HEK293 (cell line): Measurements from ENCODE around the gene ZNF532.
A peak's percentile ranks its signal among the peaks of the same experiment; 100 is the strongest.

Source experiments
- CTCF ChIA-PET: fragments of 350-600 bp; formaldehyde crosslinking; extraction: SDS; loops from one replicate; lab custom pipeline; 2021; ENCODE audit warnings: antibody characterized with exemption; lab: Yijun Ruan, JAX
- POLR2A ChIA-PET: fragments of 300-600 bp; formaldehyde crosslinking; extraction: SDS; loops from one replicate; lab custom pipeline; 2020; ENCODE audit warnings: antibody characterized with exemption, inconsistent platforms; lab: Yijun Ruan, JAX
- H3K27ac ChIP-seq: fragments of 200-500 bp; sonication (Bioruptor generic); 2 replicates; pipeline ENCODE4 v1.5.1; 2014; ENCODE audit warnings: low read depth, low read length, control low read depth, inconsistent platforms; ENCODE audit errors: extremely low read depth
- H3K36me3 ChIP-seq, 2 experiments: fragments of 200-500 bp in 1 of 2; sonication (Bioruptor generic) in 1 of 2; 1 replicate in 1 of 2; 2 replicates in 1 of 2; pipeline ENCODE4 v1.5.1; 2014 to 2017; ENCODE audit warnings: inconsistent platforms in 2 of 2, low read length in 2 of 2; ENCODE audit not compliant: control insufficient read depth in 2 of 2, insufficient read depth in 1 of 2
- H3K4me1 ChIP-seq: fragments of 200-500 bp; sonication (Bioruptor generic); 2 replicates; pipeline ENCODE4 v1.5.1; 2014; ENCODE audit warnings: mild to moderate bottlenecking, low read length, inconsistent platforms; ENCODE audit not compliant: control insufficient read depth, insufficient read depth
- H3K4me3 ChIP-seq: 2 replicates; pipeline ENCODE4 v1.5.1; 2011; ENCODE audit warnings: low read depth, mild to moderate bottlenecking, control low read depth, low read length, moderate library complexity
- H3K9me3 ChIP-seq: fragments of 200-500 bp; sonication (Bioruptor generic); 2 replicates; pipeline ENCODE4 v1.5.1; 2014; ENCODE audit warnings: low read depth, low read length, inconsistent platforms; ENCODE audit not compliant: control insufficient read depth, insufficient read depth
- FEZF1 ChIP-seq: fragments of 450-650 bp; formaldehyde crosslinking; IDR thresholded peaks from 2 replicates; pipeline ENCODE4 v1.5.1; 2016; ENCODE audit warnings: missing biosample characterization, missing genetic modification characterization
- KLF1 ChIP-seq: fragments of 450-650 bp; formaldehyde crosslinking; IDR thresholded peaks from 2 replicates; pipeline ENCODE4 v1.5.1; 2016; ENCODE audit warnings: missing biosample characterization, missing genetic modification characterization
- PRDM6 ChIP-seq: fragments of 450-650 bp; formaldehyde crosslinking; IDR thresholded peaks from 2 replicates; pipeline ENCODE4 v1.5.1; 2017; ENCODE audit warnings: missing biosample characterization, missing genetic modification characterization
- SETDB1 ChIP-seq: IDR thresholded peaks from one replicate; pipeline ENCODE4 v1.6.1; 2017; ENCODE audit warnings: mild to moderate bottlenecking, low read length, moderate library complexity, mixed read lengths; ENCODE audit not compliant: insufficient read length
- YY2 ChIP-seq: fragments of 450-650 bp; formaldehyde crosslinking; IDR thresholded peaks from 2 replicates; pipeline ENCODE4 v1.5.1; 2016; ENCODE audit warnings: missing biosample characterization, missing genetic modification characterization
- ZBTB1 ChIP-seq: fragments of 450-650 bp; formaldehyde crosslinking; IDR thresholded peaks from 2 replicates; pipeline ENCODE4 v1.5.1; 2016; ENCODE audit warnings: missing biosample characterization, missing genetic modification characterization
- ZBTB26 ChIP-seq: fragments of 450-650 bp; formaldehyde crosslinking; optimal IDR thresholded peaks from 2 replicates; pipeline ENCODE3; 2016; ENCODE audit warnings: missing biosample characterization, mild to moderate bottlenecking, missing genetic modification characterization
- ZEB2 ChIP-seq: fragments of 450-650 bp; formaldehyde crosslinking; IDR thresholded peaks from 2 replicates; pipeline ENCODE4 v1.5.1; 2016; ENCODE audit warnings: missing biosample characterization, missing genetic modification characterization
- ZFP37 ChIP-seq: fragments of 450-650 bp; formaldehyde crosslinking; IDR thresholded peaks from 2 replicates; pipeline ENCODE4 v1.5.1; 2016; ENCODE audit warnings: missing biosample characterization, missing genetic modification characterization
- ZNF114 ChIP-seq: fragments of 450-650 bp; formaldehyde crosslinking; IDR thresholded peaks from 2 replicates; pipeline ENCODE4 v1.5.0; 2017; ENCODE audit warnings: missing biosample characterization, missing genetic modification characterization
- ZNF121 ChIP-seq: fragments of 450-650 bp; formaldehyde crosslinking; IDR thresholded peaks from 2 replicates; pipeline ENCODE4 v1.5.1; 2016; ENCODE audit warnings: missing biosample characterization, missing genetic modification characterization
- ZNF132 ChIP-seq: fragments of 450-650 bp; formaldehyde crosslinking; IDR thresholded peaks from 2 replicates; pipeline ENCODE4 v1.5.1; 2017; ENCODE audit warnings: missing biosample characterization, missing genetic modification characterization, borderline replicate concordance
- ZNF18 ChIP-seq: fragments of 450-650 bp; formaldehyde crosslinking; IDR thresholded peaks from 2 replicates; pipeline ENCODE4 v1.5.1; 2016; ENCODE audit warnings: missing biosample characterization, missing genetic modification characterization
- ZNF223 ChIP-seq: fragments of 450-650 bp; formaldehyde crosslinking; IDR thresholded peaks from 2 replicates; pipeline ENCODE4 v1.5.1; 2016; ENCODE audit warnings: missing biosample characterization, missing genetic modification characterization
- ZNF324 ChIP-seq: fragments of 450-650 bp; formaldehyde crosslinking; IDR thresholded peaks from 2 replicates; pipeline ENCODE4 v1.5.1; 2016; ENCODE audit warnings: missing biosample characterization, missing genetic modification characterization
- ZNF433 ChIP-seq: fragments of 450-650 bp; formaldehyde crosslinking; IDR thresholded peaks from 2 replicates; pipeline ENCODE4 v1.5.1; 2016; ENCODE audit warnings: missing biosample characterization, missing genetic modification characterization, low read depth
- ZNF501 ChIP-seq: fragments of 450-650 bp; formaldehyde crosslinking; IDR thresholded peaks from 2 replicates; pipeline ENCODE4 v1.5.1; 2016; ENCODE audit warnings: missing biosample characterization, missing genetic modification characterization
- ZNF510 ChIP-seq: fragments of 450-650 bp; formaldehyde crosslinking; IDR thresholded peaks from 2 replicates; pipeline ENCODE4 v1.5.1; 2018; ENCODE audit warnings: mild to moderate bottlenecking, missing genetic modification characterization, missing biosample characterization; ENCODE audit not compliant: insufficient replicate concordance
- ZNF514 ChIP-seq: fragments of 450-650 bp; formaldehyde crosslinking; IDR thresholded peaks from 2 replicates; pipeline ENCODE4 v1.5.1; 2016; ENCODE audit warnings: missing biosample characterization, missing genetic modification characterization
- ZNF549 ChIP-seq: fragments of 450-650 bp; IDR thresholded peaks from 2 replicates; pipeline ENCODE4 v1.5.1; 2018; ENCODE audit warnings: missing biosample characterization, missing genetic modification characterization, mild to moderate bottlenecking, inconsistent platforms, moderate library complexity
- ZNF580 ChIP-seq: fragments of 450-650 bp; formaldehyde crosslinking; IDR thresholded peaks from 2 replicates; pipeline ENCODE4 v1.5.1; 2016; ENCODE audit warnings: missing biosample characterization, missing genetic modification characterization
- ZNF596 ChIP-seq: fragments of 450-650 bp; IDR thresholded peaks from 2 replicates; pipeline ENCODE4 v1.5.0; 2018; ENCODE audit warnings: missing biosample characterization, mild to moderate bottlenecking, missing genetic modification characterization, moderate library complexity
- ZNF747 ChIP-seq: fragments of 450-650 bp; formaldehyde crosslinking; IDR thresholded peaks from 2 replicates; pipeline ENCODE4 v1.5.1; 2016; ENCODE audit warnings: missing biosample characterization, missing genetic modification characterization
- ZNF76 ChIP-seq: fragments of 450-650 bp; formaldehyde crosslinking; IDR thresholded peaks from 2 replicates; pipeline ENCODE4; 2016; ENCODE audit warnings: low read depth, missing biosample characterization, missing genetic modification characterization, borderline replicate concordance
- ZNF768 ChIP-seq: fragments of 450-650 bp; formaldehyde crosslinking; IDR thresholded peaks from 2 replicates; pipeline ENCODE4 v1.5.1; 2018; ENCODE audit warnings: missing biosample characterization, mild to moderate bottlenecking, missing genetic modification characterization

Gene ZNF532

GRCh38 chr18:58878640-58879039 is 14.0 kb downstream of the ZNF532 start:
- Histone ChIP-seq H3K9me3 (no peaks in the 10 kb centered on the region), H3K4me3 (no peak overlapping the region), H3K4me1 (0 out of 2 replicates have a peak, but pooled peaks cover 3% of the 10 kb centered on the region), H3K27ac (no peak overlapping the region), H3K36me3 (peaks cover 0 to 2% of the 10 kb centered on the region in 2 experiments; a peak in 1 of 3 replicates)
- POLR2A ChIA-PET, result interaction anchor here (1.3 kb wide), 1 partner anchor 73 kb away, joined by 3 read pairs; no protein-coding TSS in a partner anchor
- CTCF ChIA-PET, result interaction anchor here (0.6 kb wide), 1 partner anchor 9 kb away, joined by 3 read pairs; no protein-coding TSS in a partner anchor
- TF ChIP-seq SETDB1 (no peak), ZNF132 (tag by site-specific recombination) (no peak), ZNF747 (tag by site-specific recombination) (no peak), ZNF18 (tag by site-specific recombination) (no peak), ZEB2 (no peak), ZBTB1 (no peak), ZNF768 (tag by site-specific recombination) (no peak), ZFP37 (tag by site-specific recombination) (no peak), ZNF580 (tag by site-specific recombination) (no peak), ZNF324 (tag by site-specific recombination) (no peak), ZNF121 (tag by site-specific recombination) (no peak), KLF1 (tag by site-specific recombination) (no peak), ZNF510 (tag by site-specific recombination) (no peak), YY2 (tag by site-specific recombination) (no peak), ZBTB26 (tag by site-specific recombination) (no peak), ZNF76 (no peak), ZNF514 (tag by site-specific recombination) (no peak), ZNF114 (no peak), ZNF501 (tag by site-specific recombination) (no peak)

- H3K4me3 ChIP-seq, result no peak overlapping the region
- ChIA-PET POLR2A (no interaction called here), CTCF (interaction anchor here (1.2 kb wide), 1 partner anchor 10 kb away, joined by 3 read pairs; no protein-coding TSS in a partner anchor)
- H3K9me3 ChIP-seq, result no peaks in the 10 kb centered on the region
- H3K27ac ChIP-seq, result no peak overlapping the region
- H3K36me3 ChIP-seq, result peaks cover 0 to 2% of the 10 kb centered on the region in 2 experiments; a peak in 1 of 3 replicates
- peak; percentile 41 for TF ChIP-seq PRDM6 (tag by site-specific recombination)
- no peak for TF ChIP-seq ZNF433
- no peak for TF ChIP-seq ZNF596 (tag by site-specific recombination)
- TF ChIP-seq ZNF549, result no peak
- no peak for TF ChIP-seq ZNF223 (tag by site-specific recombination)
- TF ChIP-seq FEZF1 (tag by site-specific recombination), result peak; percentile 84
- no peak for TF ChIP-seq ZBTB1
- H3K4me1 ChIP-seq, result 0 out of 2 replicates have a peak, but pooled peaks cover 3% of the 10 kb centered on the region
Measured at GRCh38 chr18:58881477-58881876, 16.8 kb downstream of the ZNF532 start.
